CD4-positive, alpha-beta T cell treated with Interferon gamma for 1 hour (primary cell): ENCODE data around the gene DNAH7.
"Not testable (repeated sequence)": the region's sequence is repeated elsewhere in the genome, so short reads cannot be mapped to it uniquely, and the experiment has no call there.

Experiments used
- DNase-seq: peaks from one replicate; pipeline ENCODE4 v3.0.0-alpha.2; 2020

DNAH7 gene

GRCh38 chr2:195959341-195959740, 109.3 kb downstream of the DNAH7 start:
- no peak for DNase-seq

DNA sequence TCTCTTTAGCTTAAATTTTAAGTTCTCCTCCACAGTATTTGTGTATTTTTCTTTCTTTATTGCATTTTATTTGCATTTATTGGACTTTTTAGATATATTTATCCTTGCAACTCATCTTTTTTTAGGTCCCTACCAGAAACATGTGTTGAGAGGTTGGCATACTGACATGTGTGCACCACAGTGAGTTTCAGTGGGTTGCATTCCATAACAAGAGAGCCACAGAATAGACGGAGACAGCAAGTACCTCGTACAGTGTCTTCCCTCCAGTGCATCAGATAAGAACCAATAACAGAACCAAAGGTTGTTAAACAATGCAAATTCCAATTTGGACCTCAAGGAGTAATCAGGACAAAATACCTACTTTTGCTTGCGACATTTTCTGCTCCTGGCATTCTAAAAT, 111.9 kb downstream of the DNAH7 start:
- no peak for DNase-seq

GRCh38 chr2:195945056-195945455, 123.6 kb downstream of the DNAH7 start:
- DNase-seq = no peak

GRCh38 chr2:195937176-195937575, 131.5 kb downstream of the DNAH7 start:
- no peak for DNase-seq

- DNase-seq = no peak
Measured at GRCh38 chr2:195934484-195934883, 134.2 kb downstream of the DNAH7 start.

DNA sequence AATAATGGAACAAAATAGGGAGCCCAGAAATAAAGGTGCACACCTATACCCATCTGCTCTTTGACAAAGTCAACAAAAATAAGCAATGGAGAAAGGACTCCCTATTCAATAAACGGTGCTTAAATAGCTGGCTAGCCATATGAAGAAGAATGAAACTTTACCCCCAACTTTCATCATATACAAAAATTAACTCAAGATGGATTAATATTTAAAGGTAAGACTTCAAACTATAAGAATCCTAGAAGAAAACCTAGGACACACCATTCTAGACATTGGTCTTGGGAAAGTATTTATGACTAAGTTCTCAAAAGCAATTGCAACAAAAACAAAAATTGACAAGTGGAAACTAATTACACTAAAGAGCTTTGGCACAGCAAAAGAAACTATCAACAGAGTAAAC, 139.1 kb downstream of the DNAH7 start:
- no peak for DNase-seq

- no peak for DNase-seq
Measured at GRCh38 chr2:195925120-195925519, 143.5 kb downstream of the DNAH7 start.

- DNase-seq = no peak
Measured at GRCh38 chr2:195923889-195924288, 144.7 kb downstream of the DNAH7 start.

DNA sequence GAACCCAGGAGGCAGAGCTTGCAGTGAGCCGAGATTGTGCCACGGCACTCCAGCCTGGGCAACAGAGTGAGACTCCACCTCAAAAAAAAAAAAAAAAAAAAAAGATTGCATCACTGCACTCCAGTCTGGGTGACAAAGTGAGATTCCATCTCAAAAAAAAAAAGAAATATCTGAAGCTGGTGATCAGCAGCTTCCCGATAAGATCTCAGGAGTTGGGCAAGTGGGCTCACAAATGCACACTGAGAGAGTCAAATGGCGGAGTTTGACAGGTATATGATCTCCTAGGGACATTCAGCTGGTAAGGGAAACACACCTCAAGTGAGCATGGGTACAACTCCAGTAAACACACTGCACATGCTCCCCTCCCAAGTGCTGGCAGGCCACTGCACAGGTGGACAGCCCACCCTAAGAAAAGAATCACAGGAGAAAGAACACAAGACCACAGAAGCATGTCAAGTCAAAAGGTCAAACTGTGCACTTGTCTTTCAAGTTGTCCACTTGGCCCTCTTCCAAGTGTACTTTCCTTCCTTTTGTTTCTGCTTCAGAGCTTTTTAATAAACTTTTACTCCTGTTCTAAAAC, 151.5 kb downstream of the DNAH7 start:
- not testable (repeated sequence) for DNase-seq

DNA sequence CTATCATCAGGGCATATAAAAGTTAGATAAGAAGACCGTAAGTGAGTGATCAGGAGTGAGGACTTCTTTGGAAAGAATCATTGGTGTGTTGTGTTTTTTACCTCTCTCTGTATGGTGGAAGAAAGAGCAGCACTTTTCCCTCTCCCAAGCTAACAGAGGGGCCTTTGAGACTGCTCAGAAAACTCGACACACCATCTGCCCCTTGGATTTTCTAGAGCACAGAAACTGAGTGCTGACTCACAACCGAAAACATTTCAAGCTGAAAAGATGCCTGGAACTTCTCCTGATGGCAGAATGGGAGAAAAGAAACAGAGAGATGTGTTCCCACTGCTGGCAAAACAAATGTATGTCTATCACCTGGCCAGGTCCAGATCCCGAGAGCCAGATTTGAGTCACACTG, 156.6 kb downstream of the DNAH7 start:
- DNase-seq = no peak

- DNase-seq = no peak
Measured at GRCh38 chr2:195910570-195910969, 158.1 kb downstream of the DNAH7 start.

- no peak for DNase-seq
Measured at GRCh38 chr2:195909926-195910325, 158.7 kb downstream of the DNAH7 start.

DNA sequence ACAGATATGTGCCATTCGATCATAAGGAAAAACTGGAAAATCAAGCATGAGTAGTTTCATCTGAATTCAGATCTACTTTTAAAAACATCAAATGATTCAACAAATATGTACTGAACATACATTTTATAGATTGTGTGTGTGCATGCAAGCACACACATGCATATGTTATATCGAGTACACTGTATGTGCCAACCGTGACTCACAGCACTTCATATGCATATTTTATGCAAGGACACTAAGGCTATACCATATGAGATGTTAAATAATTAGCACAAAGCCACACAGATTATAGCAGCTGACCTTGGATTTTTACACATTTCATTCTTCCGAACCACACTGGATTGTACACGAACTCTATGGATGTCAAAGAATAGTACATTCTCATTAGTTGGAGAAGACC, 161.2 kb downstream of the DNAH7 start:
- DNase-seq = no peak

GRCh38 chr2:195903956-195904355, 164.7 kb downstream of the DNAH7 start:
- no peak for DNase-seq

GRCh38 chr2:195902857-195903256, 165.8 kb downstream of the DNAH7 start:
- no peak for DNase-seq

DNA sequence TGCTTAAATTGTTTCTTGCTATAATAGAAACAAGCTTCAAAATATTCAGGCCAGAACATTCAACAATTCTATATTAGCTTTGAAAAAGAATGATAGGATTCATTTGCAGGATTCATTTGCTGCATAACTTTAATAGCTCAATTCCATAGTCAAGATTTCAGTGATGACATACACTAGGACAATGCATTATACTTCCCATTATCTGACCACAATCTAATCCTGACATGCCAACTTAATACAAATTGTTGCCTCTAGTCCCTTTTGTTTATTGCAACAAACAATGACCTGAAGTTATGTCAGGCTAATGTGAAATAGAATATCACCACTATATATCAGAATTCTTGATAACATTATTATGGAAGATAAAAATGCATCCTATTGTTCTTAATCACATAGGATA, 169.4 kb downstream of the DNAH7 start:
- DNase-seq = no peak

GRCh38 chr2:195898505-195899191, 170.0 kb downstream of the DNAH7 start:
- DNase-seq = no peak

DNA sequence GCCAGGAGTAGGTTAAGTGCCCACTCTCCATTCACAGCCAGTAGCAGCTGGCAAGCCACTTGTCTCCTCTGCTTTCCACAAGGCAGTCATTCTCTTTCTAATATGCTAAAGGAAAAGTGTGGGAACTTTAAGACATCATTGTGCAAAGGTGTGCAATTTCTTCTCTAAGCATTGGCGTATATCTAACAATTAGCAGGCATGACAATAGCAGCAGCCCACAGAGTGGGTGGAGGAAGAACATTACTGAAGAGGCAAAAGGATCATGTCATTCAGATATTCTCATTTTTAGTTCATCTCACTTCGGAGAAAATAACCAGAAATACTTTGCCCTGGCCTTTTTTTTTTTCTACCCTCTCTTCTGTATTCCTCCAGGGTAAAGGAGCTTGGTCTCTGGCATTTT, 177.6 kb downstream of the DNAH7 start:
- DNase-seq = no peak

- DNase-seq = no peak
Measured at GRCh38 chr2:195879153-195879552, 189.5 kb downstream of the DNAH7 start.

DNA sequence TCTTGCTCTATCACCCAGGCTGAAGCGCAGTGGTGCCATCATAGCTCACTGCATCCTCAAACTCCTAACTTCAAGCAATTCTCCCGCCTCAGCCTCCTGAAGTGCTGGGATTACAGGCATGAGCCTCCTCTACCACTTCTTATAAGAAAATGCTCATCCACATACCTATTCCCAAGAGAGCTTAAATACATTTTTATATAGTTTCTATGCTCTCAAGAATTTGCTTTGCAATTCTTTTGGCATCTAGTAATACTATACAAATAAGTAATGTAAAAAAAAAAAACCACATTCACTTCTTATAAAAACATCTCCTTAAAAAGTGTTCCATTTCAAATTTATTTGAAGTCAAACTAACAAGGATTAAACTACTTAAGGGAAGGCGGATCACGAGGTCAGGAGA, 197.3 kb downstream of the DNAH7 start:
- DNase-seq = no peak

DNA sequence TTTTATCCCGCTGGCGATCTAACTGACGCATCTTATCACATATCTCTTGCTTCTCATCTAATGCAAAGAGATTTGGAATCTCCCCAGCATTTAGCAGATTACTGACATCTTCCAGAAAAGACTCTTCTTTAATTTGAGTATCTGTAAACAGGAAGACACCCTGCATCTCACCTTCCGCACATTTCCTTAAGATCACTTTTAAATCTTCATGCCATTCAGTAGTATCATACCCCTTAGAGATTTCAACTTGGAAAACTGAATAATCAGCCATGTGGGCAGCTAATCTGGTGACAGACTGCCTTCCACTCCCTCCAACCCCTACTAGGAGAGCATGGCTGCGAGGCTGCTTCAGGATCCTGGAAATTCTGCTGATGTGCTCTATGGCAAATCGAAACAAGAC, 204.3 kb downstream of the DNAH7 start:
- no peak for DNase-seq

DNA sequence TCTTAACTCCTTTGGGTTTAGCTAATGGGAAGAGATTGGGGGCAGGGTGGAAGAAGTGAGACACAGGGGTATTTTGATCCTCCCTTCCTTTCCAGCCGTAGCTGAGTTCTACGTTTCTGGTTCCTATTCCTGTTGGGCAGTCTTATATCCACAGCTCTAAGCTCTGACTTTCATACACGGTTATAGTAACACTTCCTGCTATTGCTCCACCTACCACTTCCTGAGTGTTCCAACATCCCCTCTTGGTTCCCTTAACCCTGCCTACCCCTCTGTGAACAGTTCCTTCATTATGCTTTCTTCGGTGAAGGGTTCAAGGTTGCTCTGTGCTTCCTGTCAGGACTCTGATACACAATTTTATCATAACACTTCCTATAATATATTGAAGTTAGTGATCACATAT, 205.1 kb downstream of the DNAH7 start:
- no peak for DNase-seq

- DNase-seq = no peak
Measured at GRCh38 chr2:195863121-195863520, 205.5 kb downstream of the DNAH7 start.

DNA sequence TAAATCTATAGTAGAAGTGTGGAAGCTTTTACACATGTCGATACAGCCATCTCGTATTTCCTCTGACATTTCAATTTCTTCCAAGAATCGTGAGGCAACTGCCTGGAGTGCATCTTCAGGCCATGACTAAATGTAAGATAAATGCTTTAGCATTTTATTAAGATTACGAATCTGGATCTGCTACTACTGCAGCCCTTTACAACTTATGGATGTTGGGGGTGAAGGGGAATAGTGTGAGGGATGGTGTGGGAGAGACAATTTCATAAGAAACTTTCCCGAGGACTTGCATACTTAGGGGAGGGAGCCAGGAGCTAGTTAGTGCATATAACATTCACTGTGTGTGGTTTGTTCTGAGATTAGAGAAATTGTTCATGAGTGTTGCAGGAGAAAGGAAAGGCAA, 206.8 kb downstream of the DNAH7 start:
- DNase-seq = no peak

DNA sequence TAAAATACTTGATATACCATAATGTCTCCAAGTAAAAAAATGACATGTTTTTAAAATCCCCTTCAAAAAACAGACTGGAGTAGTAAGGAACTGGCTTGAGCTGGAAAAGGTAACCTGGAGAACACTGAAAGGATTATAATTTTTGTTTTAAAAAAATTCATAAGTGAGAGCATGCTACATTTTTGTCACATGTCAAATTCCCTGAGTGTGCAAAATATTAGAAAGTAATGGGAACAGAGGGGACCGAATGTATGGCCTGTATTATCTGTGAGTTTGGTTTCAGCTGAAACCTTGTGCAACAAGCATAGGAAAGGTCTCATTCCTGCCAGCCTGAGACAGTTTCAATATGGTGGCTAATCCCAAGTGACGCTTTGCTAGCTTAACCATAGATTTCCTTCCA, 209.1 kb downstream of the DNAH7 start:
- DNase-seq = no peak
